ENCODE data around the gene DPYSL3.

DPYSL3 gene

DNA sequence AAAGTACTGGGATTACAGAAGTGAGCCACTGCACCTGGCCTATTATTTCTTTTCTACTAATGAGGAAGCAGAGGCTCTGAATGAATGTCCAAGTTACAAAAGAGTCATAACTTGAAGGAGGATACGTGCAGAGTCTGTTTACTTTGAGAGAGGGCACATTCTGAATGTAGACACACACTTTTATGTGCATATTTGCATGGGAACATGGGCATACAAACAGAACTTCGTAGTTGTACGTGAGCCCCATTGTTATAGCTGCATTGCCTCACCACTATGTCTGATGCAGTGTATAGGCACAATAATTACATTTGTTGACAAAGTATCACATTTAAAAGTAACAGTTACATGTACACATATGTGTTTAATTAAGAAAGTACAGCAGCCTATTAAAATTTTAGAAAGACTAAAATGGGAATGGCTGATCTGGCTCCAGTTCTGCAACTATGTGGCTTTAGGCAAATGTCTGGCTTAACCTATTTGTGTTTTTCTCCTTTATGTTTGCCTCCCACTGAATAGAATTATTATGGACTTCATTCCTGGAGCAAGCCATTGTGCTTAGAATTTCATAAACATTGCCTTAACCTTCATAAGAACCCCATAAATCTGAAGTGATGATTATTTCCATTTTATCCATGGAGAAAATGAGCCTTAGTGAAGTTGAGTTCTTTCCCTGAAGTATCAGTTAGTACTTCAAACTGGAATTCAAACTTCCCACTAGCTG lies 3.0 kb upstream of the DPYSL3 start:
- no peak for DNase-seq (ENCODE audit: low read depth)

- no peak for DNase-seq (ENCODE audit: low read depth)
Measured at GRCh38 chr5:147510885-147511284, 1.0 kb upstream of the DPYSL3 start.

DNA sequence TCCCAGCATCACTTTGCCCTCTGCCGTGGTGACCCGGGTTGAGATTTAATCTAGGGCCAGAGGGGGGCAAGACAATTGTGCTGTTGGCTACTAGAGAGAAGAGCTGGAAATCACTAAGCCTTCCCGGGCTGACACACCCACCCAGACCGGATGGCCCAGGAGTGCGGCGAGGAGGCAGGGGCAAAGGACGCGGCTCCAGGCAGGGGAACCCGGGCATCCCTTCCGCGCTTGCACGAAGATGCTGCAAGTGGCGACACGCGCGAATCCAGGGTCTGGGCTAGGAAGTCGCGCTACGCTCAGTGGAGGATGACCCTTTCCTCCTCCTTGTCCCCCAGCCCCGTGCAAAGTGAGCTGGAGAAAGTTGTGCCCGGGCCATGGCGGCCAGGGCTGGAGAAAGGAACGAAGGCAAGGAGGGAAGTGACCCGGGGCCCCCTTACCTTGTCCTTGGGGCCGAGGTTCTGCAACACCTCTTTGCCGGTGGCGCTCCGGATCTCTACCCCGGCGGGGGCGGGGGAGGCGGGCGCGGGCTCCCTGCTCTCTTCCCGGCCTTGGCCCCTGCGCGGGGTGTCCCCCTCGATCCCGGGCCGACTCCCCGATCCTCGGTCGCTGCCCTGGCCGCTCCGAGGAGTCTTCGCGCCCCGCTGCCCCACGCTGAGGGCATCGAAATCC lies 693 bp downstream of the DPYSL3 start:
- no peak for DNase-seq (ENCODE audit: low read depth)

DNA sequence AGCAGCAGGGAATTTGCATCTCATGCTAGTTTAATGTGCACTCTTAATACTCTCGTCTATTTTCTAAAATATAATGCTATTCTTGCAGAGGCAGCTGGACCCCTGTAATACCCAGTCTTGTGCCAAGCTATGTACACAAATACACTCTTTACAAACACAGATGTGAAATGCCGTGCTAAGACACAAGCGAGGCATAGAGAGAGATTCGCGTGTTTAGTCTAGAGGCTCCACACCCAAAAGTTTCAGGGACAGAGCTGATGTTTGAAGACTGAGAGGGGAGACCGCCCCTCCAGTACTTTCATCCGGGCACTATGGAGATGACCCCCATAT lies 1.2 kb downstream of the DPYSL3 start:
- DNase-seq (ENCODE audit: low read depth) = no peak

DNA sequence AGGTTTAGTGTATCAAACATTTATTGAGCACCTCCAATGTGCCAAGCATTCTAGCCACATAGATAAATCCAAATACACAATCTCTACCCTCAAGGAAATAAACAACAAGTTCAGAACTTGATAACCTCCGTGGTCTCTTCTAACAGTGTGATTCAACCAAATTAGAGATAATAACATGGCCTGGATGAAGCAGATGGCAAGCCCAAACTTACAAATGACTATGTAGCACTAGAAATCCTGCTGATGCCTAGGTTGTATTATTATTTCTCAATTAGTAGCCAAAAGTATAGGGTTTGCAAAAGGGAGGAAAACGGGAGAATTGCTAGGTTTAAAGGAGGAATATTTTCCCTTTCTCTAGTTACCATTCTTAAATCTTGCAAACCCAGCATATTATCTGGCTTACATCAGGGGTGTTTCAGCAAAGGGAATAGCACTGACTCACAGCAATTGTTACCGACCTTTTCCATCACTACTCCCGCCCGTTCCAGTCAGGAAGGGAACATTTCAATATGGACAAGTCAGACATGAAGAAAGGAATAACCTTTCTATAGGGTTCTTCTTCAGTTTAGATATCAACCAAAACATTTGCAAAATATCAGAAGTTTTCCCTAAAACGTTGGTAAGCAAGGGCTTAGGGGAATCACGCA lies 2.3 kb downstream of the DPYSL3 start:
- no peak for DNase-seq (ENCODE audit: low read depth)

DNA sequence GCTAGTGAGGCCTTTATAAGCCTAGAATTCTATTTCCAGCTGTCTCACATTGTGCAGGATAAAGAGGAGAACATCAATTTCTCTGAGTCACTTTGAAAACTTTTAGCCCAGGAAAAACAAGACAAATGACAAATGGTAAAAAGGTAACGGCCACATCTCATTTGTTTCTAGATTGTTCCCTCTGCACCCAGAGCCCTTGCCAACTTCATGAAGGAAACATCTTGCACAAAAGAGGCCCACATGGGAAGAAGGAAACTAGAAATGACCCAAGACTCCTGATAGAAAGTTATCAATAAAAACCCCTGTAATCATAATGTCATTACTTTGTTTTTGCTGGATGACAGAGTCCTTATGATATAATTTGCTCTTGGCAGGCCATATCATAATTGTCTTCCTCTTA lies 5.3 kb downstream of the DPYSL3 start:
- DNase-seq (ENCODE audit: low read depth) = no peak

DNA sequence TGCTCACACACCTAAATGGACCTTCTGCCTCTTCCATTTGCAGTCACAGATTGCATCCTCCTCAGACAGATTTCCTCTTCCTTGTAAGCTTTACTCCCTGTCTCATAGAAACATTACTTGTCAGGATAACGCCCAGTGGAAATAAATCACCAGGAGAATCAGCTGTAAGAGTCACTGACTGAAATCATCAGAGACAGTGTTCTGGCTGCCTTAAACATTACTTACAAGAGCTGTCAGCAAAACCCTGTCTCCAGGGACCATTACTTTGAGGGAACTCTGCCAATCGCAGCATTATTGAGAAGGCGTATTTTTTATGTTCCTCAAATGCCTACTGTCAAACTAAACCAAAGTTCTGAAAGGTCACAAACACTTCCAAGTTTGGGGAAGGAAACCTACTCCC lies 5.9 kb downstream of the DPYSL3 start:
- DNase-seq (ENCODE audit: low read depth) = no peak

DNA sequence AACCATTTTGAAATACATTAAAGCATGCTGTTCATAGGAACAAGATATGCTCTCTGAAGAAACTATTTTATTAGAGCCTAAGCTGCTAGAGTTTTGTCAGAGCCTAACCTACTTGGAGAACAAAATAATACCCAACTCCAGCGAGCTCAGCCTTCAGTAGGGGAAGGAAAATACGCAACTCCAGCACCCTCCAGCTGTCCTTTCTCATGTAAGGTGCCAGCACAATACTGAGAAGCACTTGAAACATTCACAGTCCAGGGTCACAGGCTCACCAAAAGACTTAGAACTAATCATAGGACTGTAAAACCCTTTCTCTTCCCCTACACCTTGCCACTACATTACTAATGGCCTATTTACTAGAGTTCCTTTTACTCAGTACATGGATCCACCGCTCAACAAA lies 18.9 kb downstream of the DPYSL3 start:
- DNase-seq (ENCODE audit: low read depth) = no peak

DNA sequence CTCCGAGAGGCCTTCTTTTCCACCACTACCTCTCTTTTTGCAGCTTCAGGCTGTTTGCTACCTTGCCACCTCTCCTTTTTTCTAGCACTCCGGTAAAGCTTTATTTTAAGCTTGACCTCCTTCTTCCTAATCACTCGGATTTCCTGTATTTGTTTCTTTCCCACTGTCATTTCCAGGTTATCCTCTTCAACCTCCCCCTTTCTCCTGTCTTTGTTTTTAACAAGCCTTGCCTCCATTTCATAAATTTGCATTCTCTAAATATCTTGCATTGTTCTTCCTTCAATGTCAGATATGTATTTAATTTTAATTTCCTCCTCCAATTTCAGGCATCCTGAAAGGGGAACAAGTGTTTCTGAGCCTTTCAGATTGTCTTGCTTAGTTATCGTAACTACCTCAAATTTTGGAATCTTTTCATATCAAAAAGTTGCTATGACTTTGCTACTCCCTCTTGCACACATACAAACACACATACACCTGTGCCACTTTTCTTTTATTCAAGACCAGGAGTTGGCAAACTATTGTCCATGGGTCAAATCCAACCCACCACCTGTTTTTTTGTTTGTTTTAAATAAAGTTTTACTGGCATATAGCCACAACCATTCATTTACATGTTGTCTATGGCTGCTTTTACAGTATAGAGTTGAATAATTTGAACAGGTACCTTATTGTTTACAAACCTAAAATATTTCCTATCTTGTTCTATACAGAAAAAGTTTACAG lies 22.7 kb downstream of the DPYSL3 start:
- no peak for DNase-seq (ENCODE audit: low read depth)

- no peak for DNase-seq (ENCODE audit: low read depth)
Measured at GRCh38 chr5:147485814-147486213, 24.1 kb downstream of the DPYSL3 start.

DNA sequence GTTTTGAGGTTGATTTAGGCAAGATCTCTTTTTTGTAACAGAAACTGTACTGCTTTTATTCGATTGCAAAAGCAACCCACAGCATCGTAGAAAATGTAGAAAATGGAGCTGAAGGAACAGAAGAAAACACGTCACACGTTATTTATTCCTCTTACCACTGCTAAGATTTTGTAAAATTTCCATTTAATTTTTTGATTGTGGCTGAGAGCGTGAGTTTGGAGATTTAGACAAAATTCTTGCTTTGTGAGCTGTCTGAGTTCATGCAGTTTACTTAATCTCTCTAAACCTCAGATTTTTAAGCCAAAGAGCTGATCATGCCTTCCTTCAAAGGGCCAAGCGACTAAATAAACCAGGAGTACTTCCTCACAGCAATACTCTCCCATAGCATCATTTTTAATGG lies 24.8 kb downstream of the DPYSL3 start:
- no peak for DNase-seq (ENCODE audit: low read depth)

- no peak for DNase-seq (ENCODE audit: low read depth)
Measured at GRCh38 chr5:147484708-147485020, 25.2 kb downstream of the DPYSL3 start.

DNA sequence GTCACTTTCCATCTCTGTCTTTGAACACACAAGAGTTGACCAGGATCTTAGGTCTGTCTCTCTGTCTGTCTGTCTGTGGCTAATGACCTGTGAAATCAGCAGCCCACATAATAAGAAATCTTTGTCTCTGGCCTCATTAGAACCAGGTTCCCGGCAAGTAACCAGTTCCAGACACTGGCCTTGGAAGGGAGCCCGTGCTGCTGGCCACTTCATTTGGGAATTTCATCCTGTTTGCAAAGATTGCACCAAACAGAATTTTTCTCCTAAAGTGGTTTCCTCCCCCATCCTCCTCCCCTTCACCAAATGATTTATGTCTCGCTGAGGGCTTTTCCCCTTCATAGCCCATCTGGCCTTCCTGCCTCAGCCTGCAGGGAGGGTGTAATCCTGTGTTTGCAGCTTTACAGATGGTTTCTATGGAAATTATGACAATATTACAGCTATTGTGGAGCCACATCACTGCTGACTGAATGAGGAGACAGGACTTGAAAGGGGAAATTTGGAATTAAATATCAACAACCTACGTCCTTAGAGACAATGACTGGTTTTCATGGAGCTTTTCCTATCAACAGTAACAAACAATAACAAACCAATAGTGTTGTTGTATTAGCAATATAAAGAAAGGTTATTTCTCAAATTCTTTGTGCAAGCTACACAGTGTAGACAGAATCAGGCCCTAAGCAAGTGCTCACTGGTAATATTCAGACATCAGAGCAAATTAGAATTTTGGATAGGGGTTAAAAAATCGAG lies 25.7 kb downstream of the DPYSL3 start:
- no peak for DNase-seq (ENCODE audit: low read depth)

DNA sequence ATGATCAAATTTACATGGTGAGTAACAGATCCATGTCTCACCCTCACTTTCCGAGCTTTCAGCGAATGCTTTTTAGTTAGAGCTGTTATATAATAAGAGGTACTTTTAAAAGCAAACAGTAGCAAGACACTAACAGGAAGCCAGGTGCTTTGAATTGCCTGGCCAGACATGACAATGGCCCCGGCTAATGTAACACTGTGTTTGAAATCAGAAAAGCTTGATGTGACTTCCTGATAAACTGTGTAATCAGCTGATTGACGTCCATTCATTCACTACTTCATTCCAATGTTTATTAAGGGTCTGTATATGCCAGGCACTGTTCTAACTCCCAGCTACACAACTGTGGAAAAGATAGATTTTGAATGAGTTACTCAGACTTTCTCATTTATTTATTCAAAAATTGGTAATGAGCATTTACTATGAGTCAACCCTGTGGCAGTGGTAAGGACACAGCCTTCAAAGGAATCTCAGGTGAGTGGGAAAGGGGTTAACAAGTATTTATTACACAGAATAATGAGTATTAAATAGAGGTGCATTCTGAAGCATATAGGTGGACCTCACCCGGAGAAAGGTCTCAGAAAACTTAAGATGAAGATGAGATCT lies 26.6 kb downstream of the DPYSL3 start:
- no peak for DNase-seq (ENCODE audit: low read depth)

- no peak for DNase-seq (ENCODE audit: low read depth)
Measured at GRCh38 chr5:147482706-147483180, 27.1 kb downstream of the DPYSL3 start.

DNA sequence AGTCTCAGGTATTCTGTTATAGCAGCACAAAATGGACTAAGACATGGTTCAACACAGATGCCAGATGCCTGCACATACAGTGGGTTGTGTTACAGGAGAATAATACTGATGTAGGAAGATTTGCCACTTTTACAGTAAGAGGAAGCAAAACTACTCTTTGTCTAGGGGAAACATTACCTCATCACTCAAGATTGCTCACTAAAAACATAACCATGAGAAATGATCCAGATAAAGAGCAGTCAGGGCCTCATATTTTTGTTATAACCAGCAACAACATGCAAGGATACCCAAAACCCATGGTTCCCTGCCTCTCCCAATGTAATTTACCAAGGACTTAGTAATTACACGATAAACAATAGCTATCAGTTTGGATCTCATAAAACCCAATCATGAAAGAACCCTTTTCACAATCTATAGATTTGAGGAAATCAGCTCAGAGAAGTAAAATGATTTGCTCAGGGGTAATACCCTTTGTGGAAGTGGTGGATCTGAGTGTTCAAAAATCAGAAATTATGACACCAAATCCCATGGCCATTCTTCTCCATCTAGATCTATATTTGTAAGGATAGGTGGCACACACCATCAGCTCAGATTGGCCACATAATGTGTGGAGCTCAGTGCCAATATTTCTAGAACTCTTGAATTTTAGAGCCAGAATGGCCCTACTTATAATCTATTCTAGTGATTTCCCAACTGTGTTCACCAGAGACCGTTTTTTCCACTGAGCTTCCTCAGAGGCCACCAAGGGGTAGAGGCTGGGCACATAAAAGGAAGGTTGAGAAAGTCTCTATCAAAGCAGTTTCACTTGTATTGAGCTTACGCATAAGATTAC lies 27.8 kb downstream of the DPYSL3 start:
- DNase-seq (ENCODE audit: low read depth) = no peak

DNA sequence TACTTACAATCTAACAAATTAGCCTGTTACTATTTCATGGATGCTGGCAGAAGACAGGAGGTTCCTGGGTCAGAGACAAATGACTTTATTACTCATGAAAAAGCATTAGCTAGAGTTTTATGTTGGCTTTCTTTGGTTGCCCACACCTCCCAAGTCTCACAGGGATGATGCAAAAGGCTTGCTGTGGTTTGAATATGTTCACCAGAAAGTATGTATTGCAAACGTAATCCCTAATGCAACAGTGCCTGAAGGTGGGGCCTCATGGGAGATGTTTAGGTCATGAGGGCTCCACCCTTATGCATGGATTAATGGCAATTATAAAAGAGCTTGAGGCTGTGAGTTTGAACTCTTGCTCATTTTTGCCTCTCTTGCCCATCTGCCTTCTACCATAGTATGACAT lies 28.5 kb downstream of the DPYSL3 start:
- DNase-seq (ENCODE audit: low read depth) = no peak

DNA sequence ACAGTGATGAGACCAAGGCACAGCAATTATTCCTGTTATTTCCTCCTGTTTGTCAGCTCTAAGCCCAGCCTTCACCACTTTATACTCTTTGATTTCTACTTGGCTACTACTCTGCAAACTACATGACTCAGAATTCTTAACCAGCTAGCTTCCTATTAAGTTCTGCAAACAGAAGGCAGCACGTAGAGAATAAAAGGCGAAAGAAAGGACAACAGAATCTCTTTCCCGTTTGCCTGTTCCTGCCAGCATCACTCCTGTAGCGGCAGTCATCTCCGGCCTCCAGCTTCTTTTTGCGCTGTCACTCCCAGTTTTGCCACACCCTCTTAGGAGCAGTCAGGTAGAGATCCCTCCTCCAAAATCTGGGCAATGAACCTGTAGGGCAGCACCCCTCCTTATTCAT lies 29.9 kb downstream of the DPYSL3 start:
- no peak for DNase-seq (ENCODE audit: low read depth)

DNA sequence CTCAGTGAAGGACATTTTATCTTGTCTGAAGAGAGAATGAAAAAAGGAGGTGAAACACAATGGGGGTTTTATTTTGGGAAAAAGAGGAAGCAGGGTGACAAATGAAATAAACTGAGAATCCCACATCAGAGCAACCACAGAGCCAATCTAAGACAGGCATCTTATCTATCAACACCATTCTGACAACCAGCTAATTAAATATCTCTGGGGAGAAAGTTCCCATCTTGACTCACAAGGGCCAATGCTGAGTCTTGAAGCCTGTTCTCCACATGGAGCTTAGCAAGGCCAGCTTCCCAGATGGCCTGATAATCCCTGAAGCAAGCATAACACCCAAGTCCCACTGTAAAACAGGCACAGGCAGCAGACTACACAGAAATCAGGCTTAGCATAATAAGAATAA lies 30.4 kb downstream of the DPYSL3 start:
- no peak for DNase-seq (ENCODE audit: low read depth)

DNA sequence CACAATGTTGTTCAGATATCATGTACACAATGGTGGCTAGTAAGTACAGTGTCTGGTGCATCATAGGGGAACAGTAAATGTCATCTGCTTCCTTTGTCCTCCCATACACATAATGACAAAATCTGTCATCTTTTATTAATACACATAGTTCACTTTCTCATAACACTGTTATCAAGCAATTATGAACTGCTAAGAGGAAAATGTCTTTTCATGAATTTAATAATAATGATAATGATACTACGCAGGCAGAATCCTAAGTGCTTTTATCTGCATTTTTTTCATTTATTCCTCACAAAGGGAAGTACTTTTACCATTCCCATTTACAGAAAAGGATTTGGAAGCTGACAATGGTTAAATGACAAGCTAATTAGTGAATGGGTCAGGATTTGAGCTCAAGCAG lies 35.7 kb downstream of the DPYSL3 start:
- no peak for DNase-seq (ENCODE audit: low read depth)

All from stimulated activated CD8-positive, alpha-beta memory T cell treated with anti-CD3 and anti-CD28 coated beads, Interleukin-15, amount 100 ng/mL, for 1 hour (primary cell).